Measurements from ENCODE around the gene MEIS1. TPM values are rescaled to one million over a fixed set of nuclear protein-coding genes. Genes with fewer than 3 reads are reported as not detected.

MEIS1 gene
- total RNA-seq, 2 donors from 2014 or later, result 1.8 to 2.3 TPM

- Mint-ChIP-seq H3K27me3 (ENCODE audit: insufficient read depth) (peaks cover 1% of the 10 kb centered on the region), H3K4me1 (peaks cover 24% of the 10 kb centered on the region), H3K36me3 (ENCODE audit: low read depth) (no peaks in the 10 kb centered on the region), H3K4me3 (no peak overlapping the region), H3K9me3 (no peaks in the 10 kb centered on the region), H3K27ac (no peak overlapping the region)
- Histone ChIP-seq H3K27me3 (ENCODE audit: control insufficient read depth, insufficient read depth, low read length, poor library complexity, severe bottlenecking) (no peaks in the 10 kb centered on the region), H3K9me3 (ENCODE audit: control insufficient read depth, low read length) (no peaks in the 10 kb centered on the region), H3K36me3 (ENCODE audit: control insufficient read depth, insufficient read depth, low read length) (no peaks in the 10 kb centered on the region), H3K4me1 (ENCODE audit: control insufficient read depth, insufficient read depth, low read length) (peaks cover 5% of the 10 kb centered on the region), H3K9ac (ENCODE audit: extremely low read depth, low read length, poor library complexity, severe bottlenecking) (no peak overlapping the region), H3K4me3 (ENCODE audit: low read length) (no peak overlapping the region), H3K27ac (ENCODE audit: low read depth, low read length) (no peak overlapping the region)
- no peak for TF ChIP-seq CTCF (conservative IDR thresholded peaks at IDR 0.05)
- no peak for DNase-seq
- 100% methylated on average over 2 of the region's 4 CpGs; no CpG with 5 or more reads in 1 of the 2 experiments for WGBS, 2 experiments (ENCODE audit: insufficient coverage in 1 of 2, insufficient read length in 1 of 2)
These were observed 120.2 kb downstream of the MEIS1 start for GRCh38 chr2:66555091-66555490.

DNA sequence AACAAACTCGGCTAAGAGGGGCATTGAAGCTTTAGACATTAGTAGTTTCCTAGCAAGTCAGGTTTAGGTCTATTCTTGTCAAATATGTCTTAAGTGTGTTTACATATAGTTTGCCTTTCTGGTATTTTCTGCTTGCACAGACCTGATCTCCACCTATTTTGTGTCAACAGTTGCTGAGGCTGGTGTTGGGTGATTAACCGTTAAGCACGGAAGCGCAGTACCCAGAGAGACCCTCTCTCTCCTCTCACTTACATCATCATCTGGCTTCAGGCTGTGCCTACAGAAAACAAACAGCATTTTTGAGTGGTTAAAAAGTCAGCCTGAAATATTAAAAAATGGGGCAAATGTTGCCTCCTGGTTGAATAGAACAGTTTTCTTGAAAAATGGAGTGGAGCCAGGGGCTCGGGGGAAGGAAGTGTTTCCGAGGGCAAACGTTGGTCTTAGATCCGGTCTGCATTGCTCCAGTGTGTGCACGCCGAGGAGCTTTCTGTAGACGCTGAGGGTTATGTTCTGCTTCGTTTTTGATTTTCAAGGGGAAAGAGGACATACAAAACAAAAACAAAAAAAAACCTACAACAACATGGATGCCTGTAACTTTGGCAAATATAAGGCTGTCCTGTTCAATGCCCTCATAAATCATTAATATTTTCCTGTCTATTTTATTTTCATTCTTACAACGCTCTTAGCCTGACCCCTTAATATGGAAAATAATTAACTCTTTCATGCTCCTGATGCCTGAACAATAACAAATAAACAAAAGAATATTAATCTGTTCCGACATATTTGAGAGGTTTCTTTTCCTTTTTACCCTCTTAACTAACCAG lies 120.8 kb downstream of the MEIS1 start:
- Histone ChIP-seq H3K9ac (ENCODE audit: extremely low read depth, low read length, poor library complexity, severe bottlenecking) (no peak overlapping the region), H3K36me3 (ENCODE audit: control insufficient read depth, insufficient read depth, low read length) (no peaks in the 10 kb centered on the region), H3K27me3 (ENCODE audit: control insufficient read depth, insufficient read depth, low read length, poor library complexity, severe bottlenecking) (no peaks in the 10 kb centered on the region), H3K9me3 (ENCODE audit: control insufficient read depth, low read length) (no peaks in the 10 kb centered on the region), H3K4me1 (ENCODE audit: control insufficient read depth, insufficient read depth, low read length) (peaks cover 5% of the 10 kb centered on the region), H3K4me3 (ENCODE audit: low read length) (no peak overlapping the region), H3K27ac (ENCODE audit: low read depth, low read length) (no peak overlapping the region)
- no peak for TF ChIP-seq CTCF (conservative IDR thresholded peaks at IDR 0.05)
- Mint-ChIP-seq H3K4me1 (peaks cover 24% of the 10 kb centered on the region), H3K9me3 (no peaks in the 10 kb centered on the region), H3K36me3 (ENCODE audit: low read depth) (no peaks in the 10 kb centered on the region), H3K27ac (no peak overlapping the region), H3K27me3 (ENCODE audit: insufficient read depth) (peaks cover 1% of the 10 kb centered on the region), H3K4me3 (no peak overlapping the region)
- 86 to 91% methylated on average over 1 to 14 of the region's 14 CpGs for WGBS, 2 experiments (ENCODE audit: insufficient coverage in 1 of 2, insufficient read length in 1 of 2)
- no peak for DNase-seq

GRCh38 chr2:66559672-66560071 lies 124.7 kb downstream of the MEIS1 start:
- H3K27me3 ChIP-seq (ENCODE audit: control insufficient read depth, insufficient read depth, low read length, poor library complexity, severe bottlenecking), result no peaks in the 10 kb centered on the region
- Mint-ChIP-seq H3K36me3 (ENCODE audit: low read depth) (no peaks in the 10 kb centered on the region), H3K9me3 (no peaks in the 10 kb centered on the region), H3K27ac (no peak overlapping the region), H3K4me3 (no peak overlapping the region), H3K4me1 (peaks cover 26% of the 10 kb centered on the region), H3K27me3 (ENCODE audit: insufficient read depth) (peaks cover 1% of the 10 kb centered on the region)
- no peak overlapping the region for H3K9ac ChIP-seq (ENCODE audit: extremely low read depth, low read length, poor library complexity, severe bottlenecking)
- DNase-seq, result no peak
- no peak overlapping the region for H3K4me3 ChIP-seq (ENCODE audit: low read length)
- H3K9me3 ChIP-seq (ENCODE audit: control insufficient read depth, low read length), result no peaks in the 10 kb centered on the region
- WGBS, 2 experiments (ENCODE audit: insufficient coverage in 1 of 2, insufficient read length in 1 of 2), result 88 to 100% methylated on average over 1 of the region's 1 CpG
- peaks cover 3% of the 10 kb centered on the region for H3K4me1 ChIP-seq (ENCODE audit: control insufficient read depth, insufficient read depth, low read length)
- no peak overlapping the region for H3K27ac ChIP-seq (ENCODE audit: low read depth, low read length)
- TF ChIP-seq CTCF (conservative IDR thresholded peaks at IDR 0.05), result no peak
- H3K36me3 ChIP-seq (ENCODE audit: control insufficient read depth, insufficient read depth, low read length), result no peaks in the 10 kb centered on the region

Measured in endodermal cell (in vitro differentiated cells).